Body of pancreas (tissue), 4 donors: ENCODE measurements around the gene PDZK1IP1. TPM values are rescaled to one million over a fixed set of nuclear protein-coding genes. Genes with fewer than 3 reads are reported as not detected.

ENCODE experiments used
- ATAC-seq: fragments of 150-250 bp; one replicate; pipeline ENCODE4 v1.9.1; 2016
- DNase-seq, 4 donors: peaks; one replicate each; pipeline ENCODE4 v3.0.0-alpha.2; 2019
- H3K27ac ChIP-seq, 4 donors: fragments of 200-600 bp; sonication (generic); 1 replicate in 3 of 4; 2 replicates in 1 of 4; pipeline versions ENCODE4 v1.5.1 to v1.6.1; 2016 to 2019; ENCODE audit warnings: mild to moderate bottlenecking in 1 of 4, mixed read lengths in 1 of 4, moderate library complexity in 1 of 4
- H3K27me3 ChIP-seq, 2 donors: fragments of 200-600 bp; sonication (generic); one replicate each; pipeline ENCODE4 v1.6.0; 2016; ENCODE audit warnings: mild to moderate bottlenecking in 1 of 2
- H3K36me3 ChIP-seq, 2 donors: fragments of 200-600 bp; sonication (generic); replicated peaks in 1 of 2; 2 replicates each; pipeline ENCODE4 v1.5.1; 2016; ENCODE audit warnings: low read depth in 2 of 2; ENCODE audit not compliant: insufficient read depth in 1 of 2
- H3K4me1 ChIP-seq: fragments of 200-600 bp; sonication (generic); one replicate; pipeline ENCODE4 v1.6.0; 2016
- H3K4me3 ChIP-seq, 2 donors: fragments of 200-600 bp; sonication (generic); 1 replicate in 1 of 2; 2 replicates in 1 of 2; pipeline ENCODE4 v1.5.1; 2016 to 2019
- H3K9me3 ChIP-seq, 3 donors: fragments of 200-600 bp; sonication (generic); 1 replicate in 2 of 3; 2 replicates in 1 of 3; pipeline ENCODE4 v1.5.1; 2016
- POLR2A ChIP-seq, 3 donors: fragments of 450-650 bp; IDR thresholded peaks; one replicate each; pipeline ENCODE4 v1.6.1; 2016; ENCODE audit warnings: antibody characterized with exemption in 3 of 3, mild to moderate bottlenecking in 2 of 3
- WGBS, 2 donors: methylation state at CpG; one replicate each; pipeline ENCODE4 v1.1.5; 2017; 5-methylcytosine and 5-hydroxymethylcytosine counted together
- intact Hi-C: fragments of 100-400 bp; cut with DNase I; formaldehyde crosslinking; loops from one replicate; pipeline ENCODE4 v1.15.1; 2023
- total RNA-seq, 2 donors: library from RNA; depleted of rRNA; stranded (reverse); fragments of >200 nt; gene quantifications; one replicate each; pipeline ENCODE4 v1.1.0, GENCODE V29; 2016
- TF ChIP-seq, protein P1 (sequence below), 7 experiments: fragments of 450-650 bp in 4 of 7; fragments of 200-600 bp in 3 of 7; sonication (generic) in 3 of 7; IDR thresholded peaks; one replicate each; pipeline ENCODE4 v1.5.1; 2016 to 2019; ENCODE audit warnings: antibody characterized with exemption in 7 of 7

PDZK1IP1 gene
- total RNA-seq, 2 donors from 2014 or later = 54.2 to 56.4 TPM

DNA sequence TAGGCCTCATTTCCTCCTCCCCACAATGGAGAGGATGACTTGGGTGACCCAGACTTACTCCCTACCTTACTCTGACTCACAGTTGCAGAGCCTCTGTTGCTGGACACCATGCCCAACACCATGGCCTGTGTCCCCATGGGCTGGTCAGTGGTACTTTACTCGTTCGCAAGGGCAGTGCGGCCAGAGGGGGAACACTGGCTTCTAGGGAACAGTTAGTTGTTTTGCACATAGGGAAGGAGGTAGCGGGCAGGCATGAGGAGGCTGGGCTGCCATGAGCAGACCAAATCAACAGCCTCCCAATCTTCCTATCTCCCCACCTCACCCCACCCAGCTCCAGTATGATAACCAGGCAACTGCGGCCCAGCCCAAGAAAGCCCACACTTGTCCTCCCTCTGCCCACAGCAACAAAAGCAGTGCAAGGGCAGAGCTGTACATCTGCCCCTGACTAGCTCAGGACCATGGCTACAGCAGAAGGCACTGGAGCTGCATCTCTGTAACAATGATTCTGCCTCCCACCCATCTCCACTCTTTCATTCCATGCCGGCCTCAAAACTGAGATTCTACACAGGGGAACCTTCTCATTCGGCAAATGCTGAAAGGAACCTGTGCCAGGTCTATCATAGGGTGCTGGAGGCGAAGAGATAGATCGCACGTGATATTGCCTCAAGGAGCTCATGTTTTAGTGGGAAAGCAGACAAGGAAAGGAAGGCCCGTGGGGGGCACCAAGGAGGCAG, 23.6 kb upstream of the PDZK1IP1 start:
- Histone ChIP-seq H3K36me3 (no peaks in the 10 kb centered on the region), H3K27ac (no peak overlapping the region), H3K4me3 (no peak overlapping the region), H3K27me3 (no peaks in the 10 kb centered on the region), H3K4me1 (no peaks in the 10 kb centered on the region), H3K9me3 (no peaks in the 10 kb centered on the region)
- TF ChIP-seq, protein P1, sequence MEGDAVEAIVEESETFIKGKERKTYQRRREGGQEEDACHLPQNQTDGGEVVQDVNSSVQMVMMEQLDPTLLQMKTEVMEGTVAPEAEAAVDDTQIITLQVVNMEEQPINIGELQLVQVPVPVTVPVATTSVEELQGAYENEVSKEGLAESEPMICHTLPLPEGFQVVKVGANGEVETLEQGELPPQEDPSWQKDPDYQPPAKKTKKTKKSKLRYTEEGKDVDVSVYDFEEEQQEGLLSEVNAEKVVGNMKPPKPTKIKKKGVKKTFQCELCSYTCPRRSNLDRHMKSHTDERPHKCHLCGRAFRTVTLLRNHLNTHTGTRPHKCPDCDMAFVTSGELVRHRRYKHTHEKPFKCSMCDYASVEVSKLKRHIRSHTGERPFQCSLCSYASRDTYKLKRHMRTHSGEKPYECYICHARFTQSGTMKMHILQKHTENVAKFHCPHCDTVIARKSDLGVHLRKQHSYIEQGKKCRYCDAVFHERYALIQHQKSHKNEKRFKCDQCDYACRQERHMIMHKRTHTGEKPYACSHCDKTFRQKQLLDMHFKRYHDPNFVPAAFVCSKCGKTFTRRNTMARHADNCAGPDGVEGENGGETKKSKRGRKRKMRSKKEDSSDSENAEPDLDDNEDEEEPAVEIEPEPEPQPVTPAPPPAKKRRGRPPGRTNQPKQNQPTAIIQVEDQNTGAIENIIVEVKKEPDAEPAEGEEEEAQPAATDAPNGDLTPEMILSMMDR (IDR thresholded peaks at IDR 0.05) = no peak
- no peak for TF ChIP-seq POLR2A (IDR thresholded peaks at IDR 0.05)
- ATAC-seq = no peak
- WGBS, 2 donors = 66 to 69% methylated on average over 10 to 11 of the region's 11 CpGs
- intact Hi-C loops = no loop called here
- DNase-seq = no peak

DNA sequence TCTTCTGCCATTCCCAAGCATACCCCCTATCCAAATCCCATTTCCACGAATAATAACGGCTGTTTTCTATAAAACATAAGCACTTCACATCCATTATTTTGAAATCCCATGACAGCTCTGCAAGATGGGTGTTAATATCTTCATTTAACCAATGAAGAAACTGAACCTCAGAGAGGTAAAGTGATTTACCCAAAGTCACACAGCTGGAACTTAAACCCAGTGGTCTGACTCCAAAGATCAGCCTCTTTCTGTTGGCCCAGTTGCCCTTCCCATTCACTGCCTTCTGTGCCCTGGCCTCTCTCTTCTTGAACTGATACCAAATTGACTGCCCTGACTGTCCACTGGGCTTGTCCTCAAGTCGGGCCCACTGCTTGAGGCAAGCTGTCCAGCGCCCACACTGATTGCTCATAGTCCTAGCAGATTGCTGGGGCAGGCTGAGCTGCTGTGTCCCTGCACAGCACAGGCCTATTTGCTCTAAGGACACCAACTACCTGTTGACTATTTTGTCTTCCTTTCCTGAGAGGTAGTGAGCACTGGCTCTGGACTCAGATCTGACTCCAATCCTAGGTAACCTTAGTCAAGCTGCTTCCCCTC, 22.9 kb upstream of the PDZK1IP1 start:
- no peaks in the 10 kb centered on the region for H3K4me1 ChIP-seq
- TF ChIP-seq, protein P1 (IDR thresholded peaks at IDR 0.05) = no peak
- no peak for TF ChIP-seq POLR2A (IDR thresholded peaks at IDR 0.05)
- no peaks in the 10 kb centered on the region for H3K9me3 ChIP-seq
- no peak overlapping the region for H3K4me3 ChIP-seq
- no peak for ATAC-seq
- no peaks in the 10 kb centered on the region for H3K36me3 ChIP-seq
- no peak overlapping the region for H3K27ac ChIP-seq
- H3K27me3 ChIP-seq = no peaks in the 10 kb centered on the region
- 69 to 72% methylated on average over 4 of the region's 4 CpGs for WGBS, 2 donors
- intact Hi-C loops = no loop called here
- DNase-seq = no peak

GRCh38 chr1:47211796-47212269, 22.0 kb upstream of the PDZK1IP1 start:
- WGBS, 2 donors = 43 to 64% methylated on average over 8 to 9 of the region's 9 CpGs
- H3K36me3 ChIP-seq = no peaks in the 10 kb centered on the region
- peak in 1 of 4 donors; percentile 48 for DNase-seq
- ATAC-seq = peak; percentile 40
- no peaks in the 10 kb centered on the region for H3K9me3 ChIP-seq
- H3K27ac ChIP-seq = no peak overlapping the region
- intact Hi-C loops = no loop called here
- H3K27me3 ChIP-seq = no peaks in the 10 kb centered on the region
- no peak overlapping the region for H3K4me3 ChIP-seq
- no peaks in the 10 kb centered on the region for H3K4me1 ChIP-seq
- no peak for TF ChIP-seq POLR2A (IDR thresholded peaks at IDR 0.05)
- TF ChIP-seq, protein P1 (IDR thresholded peaks at IDR 0.05) = no peak

DNA sequence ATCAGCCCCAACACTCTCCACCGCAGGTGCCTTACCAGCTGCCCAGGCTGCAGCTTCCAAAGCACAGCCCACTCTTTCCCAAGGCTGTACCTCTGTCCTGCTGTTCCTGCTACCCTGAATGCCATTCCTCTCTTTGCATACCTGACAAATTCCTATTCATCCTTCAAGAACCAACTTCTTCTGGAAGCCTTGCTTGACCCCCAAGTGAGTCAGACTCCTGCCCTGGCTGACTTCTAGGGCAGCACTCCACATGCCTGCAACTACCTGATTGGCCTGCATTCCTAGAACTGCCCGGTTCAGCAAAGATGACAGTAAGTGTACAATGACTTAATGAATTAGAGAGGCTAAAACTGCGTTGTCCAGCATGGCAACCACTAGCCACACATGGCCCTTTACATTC, 20.8 kb upstream of the PDZK1IP1 start:
- Histone ChIP-seq H3K4me3 (no peak overlapping the region), H3K36me3 (no peaks in the 10 kb centered on the region), H3K4me1 (no peaks in the 10 kb centered on the region), H3K9me3 (no peaks in the 10 kb centered on the region), H3K27ac (no peak overlapping the region), H3K27me3 (no peaks in the 10 kb centered on the region)
- WGBS, 2 donors = 67 to 73% methylated on average over 3 of the region's 3 CpGs
- intact Hi-C loops = no loop called here
- ATAC-seq (no peak), DNase-seq (no peak)
- no peak for TF ChIP-seq POLR2A (IDR thresholded peaks at IDR 0.05)
- TF ChIP-seq, protein P1 (IDR thresholded peaks at IDR 0.05) = no peak
